Esophagus muscularis mucosa (tissue), 4 donors: Measurements from ENCODE around the gene LARP4B. TPM values are rescaled to one million over a fixed set of nuclear protein-coding genes. Genes with fewer than 3 reads are reported as not detected.
A peak's percentile ranks its signal among the peaks of the same experiment; 100 is the strongest.

Experiments used
- DNase-seq: peaks from one replicate; pipeline ENCODE4 v3.0.0-alpha.2; 2017; ENCODE audit errors: extremely low spot score
- H3K27ac ChIP-seq, 4 donors: fragments of 200-600 bp; sonication (generic); replicated peaks in 1 of 4; 1 replicate in 3 of 4; 2 replicates in 1 of 4; pipeline ENCODE4 v1.5.1; 2016 to 2019; ENCODE audit warnings: mild to moderate bottlenecking in 1 of 4
- H3K27me3 ChIP-seq, 4 donors: fragments of 200-600 bp; sonication (generic); one replicate each; pipeline versions ENCODE4 v1.5.1 to v1.6.0; 2016 to 2019
- H3K36me3 ChIP-seq, 4 donors: fragments of 200-600 bp; sonication (generic); one replicate each; pipeline ENCODE4 v1.5.1; 2016 to 2019
- H3K4me1 ChIP-seq, 4 donors: fragments of 200-600 bp; sonication (generic); one replicate each; pipeline ENCODE4 v1.5.1; 2016 to 2019
- H3K4me3 ChIP-seq, 4 donors: fragments of 200-600 bp; sonication (generic); 1 replicate in 2 of 4; 2 replicates in 2 of 4; pipeline ENCODE4 v1.5.1; 2016 to 2019; ENCODE audit warnings: mild to moderate bottlenecking in 4 of 4, moderate library complexity in 1 of 4
- H3K9me3 ChIP-seq, 4 donors: fragments of 200-600 bp; sonication (generic); 1 replicate in 3 of 4; 2 replicates in 1 of 4; pipeline ENCODE4 v1.5.1; 2016 to 2019
- EP300 ChIP-seq: sonication (generic); formaldehyde crosslinking; IDR thresholded peaks from one replicate; pipeline ENCODE4 v1.6.1; 2017; ENCODE audit warnings: antibody characterized with exemption
- POLR2A ChIP-seq: fragments of 450-650 bp; IDR thresholded peaks from one replicate; pipeline ENCODE4 v1.6.1; 2017; ENCODE audit warnings: antibody characterized with exemption, moderate library complexity, mild to moderate bottlenecking, low read depth
- POLR2AphosphoS5 ChIP-seq, 2 donors: sonication (generic); formaldehyde crosslinking; IDR thresholded peaks; one replicate each; pipeline ENCODE4 v1.6.1; 2017; ENCODE audit warnings: antibody characterized with exemption in 2 of 2
- WGBS: methylation state at CpG from one replicate; pipeline ENCODE4 v1.1.5; 2018; 5-methylcytosine and 5-hydroxymethylcytosine counted together
- intact Hi-C: fragments of 100-400 bp; cut with DNase I; formaldehyde crosslinking; loops from one replicate; pipeline ENCODE4 v1.15.1; 2023
- total RNA-seq, 4 donors: library from RNA; depleted of rRNA; stranded (reverse); fragments of >200 nt; gene quantifications; one replicate each; pipeline versions ENCODE4 v1.1.0 to v1.2.1, GENCODE V29; 2016
- TF ChIP-seq, protein P1 (sequence below), 3 experiments: fragments of 200-600 bp in 2 of 3; fragments of 450-650 bp in 1 of 3; sonication (generic) in 2 of 3; IDR thresholded peaks; one replicate each; pipeline ENCODE4 v1.5.1; 2017 to 2019; ENCODE audit warnings: antibody characterized with exemption in 3 of 3, mild to moderate bottlenecking in 2 of 3, moderate library complexity in 1 of 3

Gene LARP4B
- total RNA-seq, 4 donors from 2014 or later, result 35.6 to 43.1 (median 38.2) TPM

DNA sequence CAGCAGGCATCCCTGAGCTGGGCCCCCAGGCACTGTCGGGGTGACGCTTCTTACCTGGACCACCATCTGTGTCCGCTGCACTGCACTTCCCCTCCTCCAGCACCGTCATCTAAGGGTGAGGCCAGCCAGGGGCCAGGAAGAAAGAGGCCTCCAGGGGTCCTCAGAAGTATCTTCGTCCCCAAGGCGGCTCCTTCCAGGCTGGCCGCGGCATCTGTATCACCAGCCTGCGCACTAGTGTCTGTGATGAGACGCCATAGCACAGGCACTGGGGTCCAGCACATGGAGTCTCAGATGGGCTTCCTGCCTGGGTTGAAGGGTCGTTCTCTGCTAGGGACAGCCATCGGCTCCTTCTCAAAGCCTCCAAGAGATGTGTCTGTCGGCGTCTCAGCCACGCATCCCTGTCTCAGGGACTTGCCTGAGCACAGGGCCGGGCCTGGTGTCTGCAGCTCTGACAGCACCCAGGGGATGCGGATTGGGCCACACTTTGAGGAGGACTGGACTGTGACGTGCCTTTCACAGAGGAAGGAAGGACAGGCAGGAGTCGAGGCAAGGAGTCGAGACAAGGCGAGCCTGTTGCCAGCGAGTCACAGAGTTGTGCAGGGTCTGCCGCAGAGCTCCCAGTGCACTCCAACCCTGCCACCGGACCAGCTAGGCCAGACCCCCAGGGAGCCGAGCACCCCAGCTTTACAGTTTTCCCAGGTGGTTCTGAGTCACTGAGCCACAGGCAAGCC is 140.5 kb downstream of the LARP4B start:
- Histone ChIP-seq H3K4me3 (no peak overlapping the region), H3K27ac (no peak overlapping the region), H3K27me3 (no peaks in the 10 kb centered on the region), H3K9me3 (no peaks in the 10 kb centered on the region), H3K4me1 (peaks cover 7 to 23% (median 11%) of the 10 kb centered on the region in 4 donors), H3K36me3 (no peaks in the 10 kb centered on the region)
- no peak for DNase-seq
- TF ChIP-seq POLR2AphosphoS5 (IDR thresholded peaks at IDR 0.05), result no peak
- TF ChIP-seq, protein P1, sequence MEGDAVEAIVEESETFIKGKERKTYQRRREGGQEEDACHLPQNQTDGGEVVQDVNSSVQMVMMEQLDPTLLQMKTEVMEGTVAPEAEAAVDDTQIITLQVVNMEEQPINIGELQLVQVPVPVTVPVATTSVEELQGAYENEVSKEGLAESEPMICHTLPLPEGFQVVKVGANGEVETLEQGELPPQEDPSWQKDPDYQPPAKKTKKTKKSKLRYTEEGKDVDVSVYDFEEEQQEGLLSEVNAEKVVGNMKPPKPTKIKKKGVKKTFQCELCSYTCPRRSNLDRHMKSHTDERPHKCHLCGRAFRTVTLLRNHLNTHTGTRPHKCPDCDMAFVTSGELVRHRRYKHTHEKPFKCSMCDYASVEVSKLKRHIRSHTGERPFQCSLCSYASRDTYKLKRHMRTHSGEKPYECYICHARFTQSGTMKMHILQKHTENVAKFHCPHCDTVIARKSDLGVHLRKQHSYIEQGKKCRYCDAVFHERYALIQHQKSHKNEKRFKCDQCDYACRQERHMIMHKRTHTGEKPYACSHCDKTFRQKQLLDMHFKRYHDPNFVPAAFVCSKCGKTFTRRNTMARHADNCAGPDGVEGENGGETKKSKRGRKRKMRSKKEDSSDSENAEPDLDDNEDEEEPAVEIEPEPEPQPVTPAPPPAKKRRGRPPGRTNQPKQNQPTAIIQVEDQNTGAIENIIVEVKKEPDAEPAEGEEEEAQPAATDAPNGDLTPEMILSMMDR (IDR thresholded peaks at IDR 0.05), result no peak
- TF ChIP-seq EP300, result no peak
- TF ChIP-seq POLR2A, result no peak
- 88% methylated on average over 19 of the region's 25 CpGs for WGBS
- intact Hi-C loops, result loop anchor here (5.0 kb wide), 1 partner anchor 279 kb away; no protein-coding TSS in a partner anchor

DNA sequence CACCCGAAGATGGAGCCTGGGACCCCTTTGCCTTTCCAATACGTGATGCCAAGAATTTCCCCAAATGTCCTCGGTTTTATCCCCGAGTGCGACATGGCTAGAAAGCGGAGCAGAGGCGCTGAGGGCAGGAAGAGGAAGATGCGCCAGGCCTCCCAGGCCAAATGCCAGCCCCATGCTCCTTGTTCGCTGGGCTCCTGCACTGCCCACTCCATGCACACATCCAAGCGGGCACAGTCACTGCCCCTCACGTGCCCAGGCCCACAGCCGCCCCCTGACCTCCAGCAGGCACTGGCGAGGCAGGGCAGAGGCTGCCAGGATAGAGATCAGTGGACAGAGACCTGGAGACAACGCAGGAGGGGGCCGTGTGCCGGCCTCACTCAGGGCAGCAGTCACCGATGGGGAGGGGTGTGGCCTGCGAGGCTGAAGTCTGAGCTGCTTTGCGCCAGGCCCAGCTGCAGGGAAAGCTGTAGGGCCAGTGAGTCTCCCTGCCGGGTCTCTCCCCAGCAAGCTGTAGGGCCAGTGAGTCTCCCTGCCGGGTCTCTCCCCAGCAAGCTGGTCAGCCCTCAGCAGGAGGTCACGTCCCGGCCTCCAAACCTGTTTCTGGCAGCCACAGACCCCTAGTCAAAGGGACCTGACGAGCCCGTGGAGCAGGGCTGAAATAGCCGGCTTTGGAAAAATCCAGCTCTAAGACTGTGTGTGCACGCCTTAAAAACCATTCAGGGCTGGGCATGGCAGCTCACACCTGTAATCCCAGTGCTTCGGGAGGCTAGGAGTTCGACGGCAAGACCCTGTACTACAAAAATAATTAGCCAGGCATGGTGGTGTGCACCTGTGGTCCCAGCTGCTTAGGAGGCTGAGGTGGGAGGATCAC is 141.4 kb downstream of the LARP4B start:
- Histone ChIP-seq H3K9me3 (no peaks in the 10 kb centered on the region), H3K4me1 (peaks cover 9 to 26% (median 13%) of the 10 kb centered on the region in 4 donors), H3K27ac (no peak overlapping the region), H3K27me3 (peaks cover 0 to 3% (median 0%) of the 10 kb centered on the region in 4 donors), H3K36me3 (no peaks in the 10 kb centered on the region), H3K4me3 (peak overlapping the region in 2 of 4 donors; percentile 45 to 59)
- 75% methylated on average over 20 of the region's 30 CpGs for WGBS
- intact Hi-C loops, result loop anchor here (5.0 kb wide), 3 partner anchors 98 to 278 kb away; no protein-coding TSS in a partner anchor
- TF ChIP-seq EP300, result no peak
- TF ChIP-seq POLR2AphosphoS5 (IDR thresholded peaks at IDR 0.05), result no peak
- no peak for TF ChIP-seq POLR2A
- TF ChIP-seq, protein P1 (IDR thresholded peaks at IDR 0.05), result no peak
- no peak for DNase-seq

DNA sequence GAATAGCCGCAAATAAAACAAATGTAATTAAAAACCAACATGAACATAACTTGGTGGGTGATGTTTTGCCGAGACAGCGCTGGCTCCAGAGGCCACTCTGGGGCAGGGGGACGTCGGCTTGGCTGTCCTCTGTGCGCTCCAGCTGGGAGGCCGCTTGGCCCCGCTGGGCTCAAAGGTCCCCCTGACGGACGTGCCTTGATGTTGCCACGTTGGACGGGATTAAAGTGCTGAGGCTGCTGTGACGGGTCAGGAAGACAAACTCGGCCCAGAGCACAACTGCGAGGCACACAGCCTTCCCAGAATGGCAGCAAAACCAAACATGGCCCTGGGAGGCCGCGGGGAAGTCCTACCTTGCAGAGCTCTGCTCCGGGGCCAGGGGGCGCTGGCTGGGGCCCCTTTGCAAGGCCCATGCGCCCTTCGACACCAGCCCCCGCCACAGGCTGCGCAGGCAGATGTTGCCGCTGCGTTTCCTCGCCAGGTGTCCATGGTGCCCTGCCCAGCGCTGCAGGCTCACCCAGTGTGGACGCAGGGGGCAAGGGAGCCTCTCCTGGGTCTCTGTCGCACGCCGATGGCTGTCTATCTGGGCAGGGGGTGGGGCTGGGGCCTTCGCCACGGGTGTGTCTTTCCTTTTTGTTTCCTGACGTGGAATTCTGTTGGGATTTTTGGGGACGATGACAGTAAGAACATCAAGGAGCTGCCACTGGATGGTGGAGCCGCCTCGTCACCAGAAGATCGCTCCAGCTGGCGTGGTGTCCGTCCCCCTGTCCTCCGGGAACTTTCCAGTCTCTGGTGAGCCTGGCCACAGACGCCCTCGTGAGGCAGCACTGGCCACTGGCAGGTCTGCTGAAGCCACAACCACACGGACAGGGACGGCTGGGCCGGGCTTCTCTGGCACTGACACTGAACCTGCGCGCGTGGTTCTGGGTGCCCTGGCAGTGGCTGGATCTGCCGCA is 142.4 kb downstream of the LARP4B start:
- 37% methylated on average over 35 of the region's 50 CpGs for WGBS
- Histone ChIP-seq H3K27me3 (peaks cover 0 to 3% (median 0%) of the 10 kb centered on the region in 4 donors), H3K9me3 (no peaks in the 10 kb centered on the region), H3K4me1 (peaks cover 16 to 35% (median 21%) of the 10 kb centered on the region in 4 donors), H3K27ac (peak overlapping the region in 1 of 4 donors; percentile 58), H3K36me3 (no peaks in the 10 kb centered on the region), H3K4me3 (peak overlapping the region; percentile 45 to 59 (median 50))
- DNase-seq, result peak; percentile 92
- intact Hi-C loops, result loop anchor here (5.0 kb wide), 2 partner anchors 97 to 202 kb away; no protein-coding TSS in a partner anchor
- TF ChIP-seq EP300, result no peak
- TF ChIP-seq POLR2A, result no peak
- peak in 1 of 2 donors; percentile 58 for TF ChIP-seq POLR2AphosphoS5 (IDR thresholded peaks at IDR 0.05)
- TF ChIP-seq, protein P1 (IDR thresholded peaks at IDR 0.05), result peak; percentile 56 to 70 (median 64)

DNA sequence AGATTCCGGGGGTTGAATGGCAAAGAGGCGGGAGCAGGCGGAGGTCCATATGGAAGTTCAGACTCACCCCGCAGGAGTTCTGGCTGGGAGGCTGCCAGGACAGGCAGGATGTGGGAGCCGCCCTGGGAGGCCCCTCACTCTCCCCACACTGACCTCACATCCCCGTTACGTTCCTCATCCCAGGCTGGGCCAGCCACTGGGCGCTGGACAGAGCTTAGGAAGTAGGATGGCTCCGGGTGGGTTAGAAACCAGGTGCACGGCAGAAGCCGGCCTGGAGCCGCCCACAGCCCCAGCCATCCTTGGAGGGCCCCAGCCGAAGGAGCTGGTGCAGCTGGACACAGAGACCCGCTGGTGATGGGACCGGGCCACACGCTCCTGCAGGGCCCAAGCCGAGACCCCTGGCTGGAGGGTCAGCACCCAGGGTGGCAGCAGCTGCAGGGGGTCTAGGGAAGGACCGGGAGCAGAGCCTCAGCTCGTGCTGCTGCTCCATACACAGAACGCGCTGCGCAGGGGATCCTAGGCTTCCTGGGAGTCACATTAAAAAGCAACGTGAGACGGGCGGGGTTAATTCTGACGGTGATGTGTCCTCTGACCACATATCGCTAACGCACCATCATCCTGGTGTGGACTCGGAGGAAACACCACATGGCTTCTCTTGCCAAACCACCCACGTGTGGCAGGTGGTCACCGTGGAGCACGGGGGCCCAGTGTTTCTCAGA is 143.4 kb downstream of the LARP4B start:
- DNase-seq, result peak; percentile 75
- no peak overlapping the region for H3K27ac ChIP-seq
- peaks cover 16 to 35% (median 23%) of the 10 kb centered on the region in 4 donors for H3K4me1 ChIP-seq
- no peak for TF ChIP-seq POLR2A
- intact Hi-C loops, result loop anchor here (5.0 kb wide), 2 partner anchors 96 to 201 kb away; no protein-coding TSS in a partner anchor
- 84% methylated on average over 21 of the region's 32 CpGs for WGBS
- no peaks in the 10 kb centered on the region for H3K36me3 ChIP-seq
- H3K4me3 ChIP-seq, result no peak overlapping the region
- H3K27me3 ChIP-seq, result peaks cover 0 to 3% (median 0%) of the 10 kb centered on the region in 4 donors
- H3K9me3 ChIP-seq, result no peaks in the 10 kb centered on the region
